Activated CD4-positive, alpha-beta T cell treated with anti-CD3 and anti-CD28 coated beads, Interleukin-10, Interleukin-2, amounts not matched to agents 100 ng/mL and 50 ng/mL, durations not matched to agents 16 hours and 8 hours (primary cell): ENCODE data around the gene TET1.
"Not testable (repeated sequence)": the region's sequence is repeated elsewhere in the genome, so short reads cannot be mapped to it uniquely, and the experiment has no call there.

Experiments
- DNase-seq: peaks from one replicate; pipeline ENCODE4 v3.0.0-alpha.2; 2020

Gene TET1

GRCh38 chr10:68717435-68717834 lies 157.3 kb downstream of the TET1 start:
- no peak for DNase-seq

DNA sequence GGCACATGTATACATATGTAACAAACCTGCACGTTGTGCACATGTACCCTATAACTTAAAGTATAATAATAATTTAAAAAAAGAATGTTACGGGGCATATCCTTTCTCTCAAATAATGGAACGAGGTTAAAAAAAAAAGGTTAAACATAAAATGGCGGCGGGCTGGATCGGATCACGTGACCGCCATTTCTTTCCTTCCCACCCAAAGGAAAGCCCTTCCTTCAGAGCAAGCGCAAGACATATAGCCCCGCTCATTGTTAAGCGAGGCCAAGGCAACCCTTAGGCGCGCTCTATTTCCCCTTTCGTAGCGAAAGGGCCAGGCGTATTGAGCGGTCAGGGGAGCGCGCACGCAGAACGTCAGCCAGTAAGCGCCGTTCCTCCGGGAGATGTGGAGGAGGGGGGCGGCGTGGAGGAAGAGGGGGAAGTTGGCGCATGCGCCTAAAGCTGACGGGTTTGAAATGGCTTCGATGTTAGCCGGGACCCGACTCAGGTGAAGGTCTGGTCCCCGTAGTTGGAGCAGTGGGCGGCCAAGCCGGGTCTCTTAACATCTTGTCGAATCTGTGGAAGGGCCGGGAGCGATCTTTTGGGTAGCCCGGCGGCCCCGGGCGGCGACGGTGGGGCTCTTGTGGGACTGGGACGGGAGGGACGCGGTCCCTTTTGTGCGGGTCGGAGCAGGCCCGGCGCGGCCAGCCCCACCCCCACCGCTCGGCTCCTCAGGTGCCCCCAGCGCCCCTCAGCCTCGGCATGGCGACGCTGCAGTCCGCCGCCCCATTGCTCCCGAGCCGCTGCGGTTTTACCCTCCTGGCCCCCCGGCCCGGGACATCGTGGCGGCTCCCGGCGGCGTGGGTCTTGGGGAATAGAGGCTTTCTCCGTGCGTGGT lies 160.9 kb downstream of the TET1 start, which contains the start of gene CCAR1:
TSS of gene CCAR1 (plus strand) at position 447 of the 880 bp plus-strand sequence. CDS start 1,266 bp downstream, outside the sequence.
- peak; percentile 98 for DNase-seq

- DNase-seq, result peak; percentile 6
These were observed 161.7 kb downstream of the TET1 start for GRCh38 chr10:68721673-68722335.

GRCh38 chr10:68725016-68725415 lies 164.9 kb downstream of the TET1 start:
- DNase-seq, result no peak

DNA sequence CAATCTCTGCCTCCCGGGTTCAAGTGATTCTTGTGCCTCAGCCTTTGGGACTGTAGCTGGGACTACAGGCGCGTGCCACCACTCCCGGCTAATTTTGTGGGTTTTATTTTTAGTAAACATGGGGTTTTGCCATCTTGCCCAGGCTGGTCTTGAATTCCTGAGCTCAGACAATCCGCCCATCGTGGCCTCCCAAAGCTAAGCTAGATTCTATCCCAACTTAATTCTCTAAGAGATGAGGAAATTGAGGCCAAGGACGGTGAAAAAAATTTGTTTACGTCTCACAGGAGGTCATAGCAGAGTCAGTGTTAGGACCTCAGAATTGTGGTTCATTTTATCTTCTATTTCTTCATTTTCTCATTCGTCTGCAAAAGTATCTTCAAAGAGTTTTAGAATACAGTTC lies 167.0 kb downstream of the TET1 start:
- DNase-seq, result no peak

GRCh38 chr10:68732651-68733050 lies 172.5 kb downstream of the TET1 start:
- DNase-seq, result no peak

DNA sequence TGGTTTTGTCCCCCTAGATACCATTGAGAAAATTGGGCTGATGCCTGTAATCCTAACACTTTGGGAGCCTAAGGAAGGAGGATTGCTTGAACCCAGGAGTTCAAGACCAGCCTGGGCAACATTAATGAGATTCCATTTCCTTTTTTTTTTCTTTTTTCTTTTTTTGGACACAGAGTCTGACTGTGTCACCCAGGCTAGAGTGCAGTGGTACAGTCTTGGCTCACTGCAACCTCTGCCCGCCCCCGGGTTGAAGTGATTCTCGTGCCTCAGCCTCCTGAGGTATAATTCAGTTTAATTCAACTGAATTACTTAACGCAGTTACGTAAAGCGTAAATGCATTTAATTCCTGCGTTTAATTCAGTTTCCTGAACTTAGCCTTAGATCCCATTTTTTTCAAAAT lies 174.2 kb downstream of the TET1 start:
- DNase-seq, result no peak

GRCh38 chr10:68735119-68735518 lies 175.0 kb downstream of the TET1 start:
- DNase-seq, result no peak

- not testable (repeated sequence) for DNase-seq
These were observed 175.6 kb downstream of the TET1 start for GRCh38 chr10:68735739-68736138.

DNA sequence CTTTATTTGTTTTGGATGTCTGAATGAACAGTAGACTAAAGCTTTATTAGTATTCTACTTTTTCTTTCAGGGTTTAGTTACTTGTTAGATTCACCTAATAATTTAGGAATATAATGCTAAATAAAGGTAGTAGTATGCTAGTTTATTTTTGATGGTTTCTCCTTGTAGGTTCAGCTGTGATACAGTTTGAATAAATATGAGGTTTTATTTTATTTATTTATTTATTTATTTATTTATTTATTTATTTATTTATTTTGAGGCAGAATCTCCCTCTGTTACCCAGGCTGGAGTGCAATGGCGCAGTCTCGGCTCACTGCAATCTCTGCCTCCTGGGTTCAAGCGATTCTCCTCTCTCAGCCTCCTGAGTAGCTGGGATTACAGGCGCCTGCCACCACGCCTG lies 180.5 kb downstream of the TET1 start:
- DNase-seq, result not testable (repeated sequence)

DNA sequence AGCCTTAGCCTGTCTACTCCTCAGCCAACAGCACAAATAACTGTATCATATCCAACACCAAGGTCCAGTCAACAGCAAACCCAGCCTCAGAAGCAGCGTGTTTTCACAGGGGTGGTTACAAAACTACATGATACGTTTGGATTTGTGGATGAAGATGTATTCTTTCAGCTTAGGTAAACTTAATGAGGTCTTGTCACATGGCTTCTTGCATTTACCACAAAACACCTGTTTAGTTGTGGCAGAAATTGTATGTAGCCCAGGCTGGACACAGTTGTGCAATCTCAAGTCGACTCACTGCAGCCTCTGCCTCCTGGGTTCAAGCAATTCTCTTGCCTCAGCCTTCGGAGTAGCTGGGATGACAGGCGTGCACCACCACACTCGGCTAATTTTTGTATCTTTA lies 182.3 kb downstream of the TET1 start:
- no peak for DNase-seq
